Kidney (tissue), 14 donors: ENCODE measurements around the gene CEP97. TPM values are rescaled to one million over a fixed set of nuclear protein-coding genes. Genes with fewer than 3 reads are reported as not detected.
A peak's percentile ranks its signal among the peaks of the same experiment; 100 is the strongest.

Experiments
- DNase-seq, 5 donors: peaks; one replicate each; pipeline ENCODE4 v3.0.0-alpha.2; 2013 to 2020
- FAIRE-seq: peaks from 2 replicates; lab custom pipeline; 2012; peaks lifted over from hg19 to GRCh38; lab: Jason Lieb, UNC
- H3K27ac ChIP-seq, 2 donors: one replicate each; pipeline ENCODE4 v1.7.0; 2013; ENCODE audit warnings: low read depth in 2 of 2, low read length in 2 of 2, inconsistent platforms in 1 of 2
- H3K27me3 ChIP-seq: one replicate; pipeline ENCODE4 v1.7.1; 2013; ENCODE audit warnings: low read length, inconsistent platforms; ENCODE audit not compliant: control insufficient read depth, insufficient read depth
- H3K36me3 ChIP-seq, 3 donors: one replicate each; pipeline versions ENCODE4 v1.7.0 to v1.7.1; 2013; ENCODE audit warnings: low read length in 3 of 3, control low read depth in 1 of 3, inconsistent platforms in 1 of 3; ENCODE audit not compliant: insufficient read depth in 3 of 3, control insufficient read depth in 2 of 3
- H3K4me1 ChIP-seq, 3 donors: one replicate each; pipeline versions ENCODE4 v1.7.0 to v1.7.1; 2013; ENCODE audit warnings: low read length in 3 of 3, inconsistent platforms in 1 of 3, low read depth in 1 of 3; ENCODE audit not compliant: control insufficient read depth in 2 of 3, insufficient read depth in 2 of 3
- H3K4me3 ChIP-seq, 3 donors: one replicate each; pipeline versions ENCODE4 v1.7.0 to v1.8.1; 2013; ENCODE audit warnings: low read length in 3 of 3, control low read depth in 1 of 3, inconsistent platforms in 1 of 3
- H3K9ac ChIP-seq, 3 donors: one replicate each; pipeline versions ENCODE4 v1.7.0 to v1.7.1; 2013; ENCODE audit warnings: low read length in 3 of 3, control low read depth in 1 of 3, inconsistent platforms in 1 of 3
- H3K9me3 ChIP-seq, 3 donors: one replicate each; pipeline versions ENCODE4 v1.7.0 to v1.7.1; 2013; ENCODE audit warnings: low read length in 3 of 3, control low read depth in 1 of 3, inconsistent platforms in 1 of 3; ENCODE audit not compliant: control insufficient read depth in 2 of 3, insufficient read depth in 1 of 3
- CTCF ChIP-seq: IDR thresholded peaks from 3 replicates; pipeline ENCODE4 v1.5.1; 2012; ENCODE audit warnings: mild to moderate bottlenecking, moderate library complexity, borderline replicate concordance; ENCODE audit not compliant: insufficient read depth; ENCODE audit errors: extremely low read depth
- intact Hi-C: fragments of 100-400 bp; cut with DNase I; formaldehyde crosslinking; loops from one replicate; pipeline ENCODE4 v1.11.1; 2022
- polyA plus RNA-seq: library from polyadenylated mRNA; stranded (reverse); fragments of 350-450 nt; fragmentation: Illumina TruSeq; extraction: RNeasy Lipid Tissue Mini Kit (QIAGEN cat#74804); gene quantifications from one replicate; pipeline ENCODE4 v1.2.3, GENCODE V29; 2014; ENCODE audit warnings: low read depth, low replicate concordance; ENCODE audit not compliant: insufficient read depth
- total RNA-seq: library from RNA; stranded (reverse); fragmentation: NEBNext Ultra II Directional; extraction: Animal tissue kit (Norgen Biotek cat#: 25700); gene quantifications from one replicate; pipeline ENCODE4 v1.2.1, GENCODE V29; 2021
- donor health status: control.
- donor health status: control.
- donor health status: control.
- donor health status: control.
- donor health status: control.
- donor health status: DM: yes; HTN: yes; CAD: no.
- donor health status: Normal renal cell carcinoma (clear cell type).

Gene CEP97
- total and polyA plus RNA-seq, 2 donors from 2014 or later = 1.7 to 7.5 TPM

GRCh38 chr3:101779047-101779821 lies 54.8 kb downstream of the CEP97 start, which contains the start of gene NXPE3:
NXPE3 (plus strand) TSS chr3:101779211; CDS start chr3:101785597, 6,386 bp downstream.
- Histone ChIP-seq H3K9me3 (no peaks in the 10 kb centered on the region), H3K27ac (peak within 1 kb of the TSS; percentile 63 to 71), H3K9ac (peak within 1 kb of the TSS; percentile 65 to 82 (median 73)), H3K4me3 (peak within 1 kb of the TSS; percentile 83 to 86 (median 84)), H3K4me1 (peaks cover 0 to 8% (median 3%) of the 10 kb centered on the region in 3 donors), H3K36me3 (peaks cover under 1 to 5% (median 4%) of the 10 kb centered on the region in 3 donors), H3K27me3 (no peaks in the 10 kb centered on the region)
- no peak for TF ChIP-seq CTCF
- DNase-seq (peak; percentile 88 to 96 (median 89)), FAIRE-seq (no peak)
- intact Hi-C loops = no loop called here

DNA sequence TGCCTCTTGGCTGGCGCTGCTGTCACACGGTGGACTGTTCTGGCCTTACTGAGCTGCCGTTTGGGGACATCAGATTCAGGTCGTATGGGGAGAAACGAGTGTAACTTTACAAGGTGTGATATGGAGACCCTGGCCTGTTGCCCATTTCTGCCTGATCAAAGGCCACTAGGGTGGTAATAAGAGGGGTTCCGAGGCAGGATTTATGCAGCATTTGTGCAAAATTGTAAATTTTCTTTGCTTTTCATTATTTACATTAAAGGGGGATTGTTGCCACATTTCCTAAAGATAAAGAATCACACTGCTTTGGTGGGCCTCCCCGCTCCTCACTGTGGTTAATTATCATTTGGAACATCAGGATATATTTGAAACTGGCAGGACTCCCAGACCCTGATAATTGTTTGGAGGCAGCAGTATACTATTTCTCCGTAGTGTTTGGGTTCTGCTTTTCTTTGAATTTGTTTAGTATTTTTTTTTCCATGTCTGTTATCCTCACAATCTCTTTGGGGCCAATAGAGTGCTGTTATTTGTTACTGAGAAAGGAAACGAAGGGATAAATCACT lies 55.5 kb downstream of the CEP97 start:
- peak overlapping the region; percentile 83 to 86 (median 84) for H3K4me3 ChIP-seq
- H3K4me1 ChIP-seq = peaks cover 0 to 8% (median 3%) of the 10 kb centered on the region in 3 donors
- DNase-seq (peak in 1 of 5 donors; percentile 12), FAIRE-seq (no peak)
- H3K9me3 ChIP-seq = no peaks in the 10 kb centered on the region
- peak overlapping the region in 1 of 2 donors; percentile 71 for H3K27ac ChIP-seq
- intact Hi-C loops = no loop called here
- peaks cover 2 to 5% (median 4%) of the 10 kb centered on the region in 3 donors for H3K36me3 ChIP-seq
- peak overlapping the region in 1 of 3 donors; percentile 41 for H3K9ac ChIP-seq
- TF ChIP-seq CTCF = no peak
- no peaks in the 10 kb centered on the region for H3K27me3 ChIP-seq

- Histone ChIP-seq H3K4me1 (peaks cover 0 to 8% (median 3%) of the 10 kb centered on the region in 3 donors), H3K27me3 (no peaks in the 10 kb centered on the region), H3K9me3 (no peaks in the 10 kb centered on the region), H3K4me3 (no peak overlapping the region), H3K36me3 (peaks cover 2 to 9% (median 5%) of the 10 kb centered on the region in 3 donors), H3K9ac (no peak overlapping the region), H3K27ac (no peak overlapping the region)
- FAIRE-seq (no peak), DNase-seq (no peak)
- intact Hi-C loops = no loop called here
- TF ChIP-seq CTCF = no peak
Observed at GRCh38 chr3:101780661-101781060, 56.2 kb downstream of the CEP97 start.
